ENCODE results near the gene FIGLA. TPM values are rescaled to one million over a fixed set of nuclear protein-coding genes. Genes with fewer than 3 reads are reported as not detected.

FIGLA gene
- total RNA-seq, 2 experiments from 2014 or later: not detected

GRCh38 chr2:70733646-70734180 is 56.7 kb downstream of the FIGLA start:
- H3K4me3 Mint-ChIP-seq: no peak overlapping the region
- CTCF ChIA-PET: no interaction called here

GRCh38 chr2:70732766-70733645 is 57.4 kb downstream of the FIGLA start:
- H3K27ac Mint-ChIP-seq: no peak overlapping the region
- no peaks in the 10 kb centered on the region for H3K36me3 Mint-ChIP-seq (ENCODE audit: low read depth)
- peaks cover 11% of the 10 kb centered on the region for H3K4me1 Mint-ChIP-seq (ENCODE audit: low read depth)
- no peak for DNase-seq
- H3K4me3 Mint-ChIP-seq: no peak overlapping the region
- no peaks in the 10 kb centered on the region for H3K9me3 Mint-ChIP-seq
- intact Hi-C loops (cut with micrococcal nuclease): no loop called here
- CTCF ChIA-PET: no interaction called here
- H3K27me3 Mint-ChIP-seq (ENCODE audit: low read depth): no peaks in the 10 kb centered on the region

More at GRCh38 chr2:70733646-70734180, 56.7 kb downstream of the FIGLA start:
- Mint-ChIP-seq H3K27ac (no peak overlapping the region), H3K9me3 (no peaks in the 10 kb centered on the region), H3K27me3 (ENCODE audit: low read depth) (no peaks in the 10 kb centered on the region), H3K4me1 (ENCODE audit: low read depth) (peaks cover 11% of the 10 kb centered on the region), H3K36me3 (ENCODE audit: low read depth) (no peaks in the 10 kb centered on the region)
- intact Hi-C loops (cut with micrococcal nuclease): no loop called here
- DNase-seq: no peak

DNA sequence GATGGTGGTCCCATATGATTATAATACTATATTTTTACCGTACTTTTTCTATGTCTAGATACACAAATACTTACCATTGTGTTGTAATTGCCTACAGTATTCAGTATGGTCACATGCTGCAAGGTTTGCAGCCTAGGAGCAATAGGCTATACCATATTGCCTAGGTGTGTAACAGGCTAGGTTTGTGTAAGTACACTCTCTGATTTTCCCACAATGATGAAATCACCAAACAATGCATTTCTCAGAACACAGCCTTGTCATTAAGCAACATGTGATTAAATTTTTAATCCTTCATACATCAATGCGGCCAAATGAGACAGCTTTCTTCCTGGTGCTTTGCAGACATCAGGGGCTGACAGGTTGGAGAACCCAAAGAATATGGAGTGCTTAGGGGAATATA is 59.7 kb downstream of the FIGLA start:
- Mint-ChIP-seq H3K4me1 (ENCODE audit: low read depth) (peaks cover 11% of the 10 kb centered on the region), H3K27ac (no peak overlapping the region), H3K27me3 (ENCODE audit: low read depth) (no peaks in the 10 kb centered on the region), H3K36me3 (ENCODE audit: low read depth) (no peaks in the 10 kb centered on the region), H3K9me3 (no peaks in the 10 kb centered on the region), H3K4me3 (no peak overlapping the region)
- no peak for DNase-seq
- CTCF ChIA-PET: no interaction called here
- intact Hi-C loops (cut with micrococcal nuclease): no loop called here

DNA sequence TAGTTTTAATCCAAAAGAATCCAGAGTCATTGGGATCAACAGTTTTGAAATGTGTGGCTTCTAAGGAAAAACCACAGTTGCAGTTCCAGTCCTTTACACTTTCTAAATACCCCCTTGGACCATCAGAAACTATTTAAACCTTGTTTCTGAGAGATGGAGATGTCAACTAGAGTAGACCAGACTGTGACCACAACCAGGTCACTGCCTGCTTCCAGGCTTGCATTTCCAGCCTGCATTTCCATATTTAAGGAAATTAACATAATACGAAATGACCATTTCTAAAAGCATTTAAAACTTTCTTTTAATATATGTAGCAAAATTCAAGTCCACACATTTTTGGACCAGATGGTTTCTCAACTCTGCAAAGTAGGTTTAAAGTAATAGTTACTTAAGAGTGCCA is 60.8 kb downstream of the FIGLA start:
- no peaks in the 10 kb centered on the region for H3K9me3 Mint-ChIP-seq
- H3K4me1 Mint-ChIP-seq (ENCODE audit: low read depth): peaks cover 4% of the 10 kb centered on the region
- DNase-seq: no peak
- intact Hi-C loops (cut with micrococcal nuclease): no loop called here
- no peaks in the 10 kb centered on the region for H3K27me3 Mint-ChIP-seq (ENCODE audit: low read depth)
- H3K36me3 Mint-ChIP-seq (ENCODE audit: low read depth): no peaks in the 10 kb centered on the region
- CTCF ChIA-PET: no interaction called here
- H3K27ac Mint-ChIP-seq: no peak overlapping the region
- no peak overlapping the region for H3K4me3 Mint-ChIP-seq

- no peaks in the 10 kb centered on the region for H3K4me1 Mint-ChIP-seq (ENCODE audit: low read depth)
- H3K9me3 Mint-ChIP-seq: no peaks in the 10 kb centered on the region
- no peak for DNase-seq
- intact Hi-C loops (cut with micrococcal nuclease): no loop called here
- no peaks in the 10 kb centered on the region for H3K27me3 Mint-ChIP-seq (ENCODE audit: low read depth)
- H3K27ac Mint-ChIP-seq: no peak overlapping the region
- H3K4me3 Mint-ChIP-seq: no peak overlapping the region
- H3K36me3 Mint-ChIP-seq (ENCODE audit: low read depth): no peaks in the 10 kb centered on the region
- CTCF ChIA-PET: no interaction called here
Observed at GRCh38 chr2:70728128-70728527, 62.3 kb downstream of the FIGLA start.

Other genes starting within 250 kb of the FIGLA start
- gene TGFA, start 236.8 kb downstream of the FIGLA start, total RNA-seq: under 1 TPM; 0.33 to 0.64 TPM
- gene ADD2, start 22.4 kb downstream of the FIGLA start, total RNA-seq: 10 to 100 TPM; 42.9 to 46.2 TPM
- gene CLEC4F, start 30.0 kb upstream of the FIGLA start, total RNA-seq: not detected
- gene CD207, start 45.2 kb upstream of the FIGLA start, total RNA-seq: not detected
- gene VAX2, start 109.9 kb upstream of the FIGLA start, total RNA-seq: not detected
- not detected for gene ATP6V1B1, start 145.3 kb upstream of the FIGLA start, total RNA-seq
- under 1 TPM in 1 of 2 experiments, not detected in 1; 0.24 TPM for gene ANKRD53, start 188.0 kb upstream of the FIGLA start, total RNA-seq
- gene TEX261, start 204.2 kb upstream of the FIGLA start, total RNA-seq: 10 to 100 TPM; 17.8 to 18.7 TPM

Measured in activated naive CD4-positive, alpha-beta T cell treated with anti-CD3 and anti-CD28 coated beads for 36 hours (primary cell).